SK-N-SH treated with all-trans-retinoic acid at 6 μM for 48 hours (cell line): ENCODE data around the gene ULBP3.

Source experiments
- ATAC-seq: fragments of 200-7000 bp; cut with Tn5 transposase; 3 replicates; pipeline ENCODE4 v1.9.1; 2020; ENCODE audit warnings: mild to moderate bottlenecking, moderate library complexity
- ARNTL ChIP-seq: fragments of 450-650 bp; formaldehyde crosslinking; IDR thresholded peaks from 2 replicates; pipeline ENCODE4 v1.5.0; 2020; ENCODE audit warnings: low read depth, mild to moderate bottlenecking, moderate library complexity, borderline replicate concordance
- BACH2 ChIP-seq: fragments of 250-450 bp; sonication (Bioruptor Pico); IDR thresholded peaks from 2 replicates; pipeline ENCODE4 v1.9.0; 2021; ENCODE audit warnings: mild to moderate bottlenecking, borderline replicate concordance
- CSDC2 ChIP-seq: fragments of 250-450 bp; sonication (Bioruptor Pico); IDR thresholded peaks from 2 replicates; pipeline ENCODE4 v1.5.0; 2020; ENCODE audit warnings: mild to moderate bottlenecking, moderate library complexity
- ESRRG ChIP-seq: fragments of 250-450 bp; sonication (Bioruptor Pico); IDR thresholded peaks from 2 replicates; pipeline ENCODE4 v1.6.1; 2021; ENCODE audit warnings: mild to moderate bottlenecking
- GLIS3 ChIP-seq: fragments of 250-450 bp; sonication (Bioruptor Pico); IDR thresholded peaks from 2 replicates; pipeline ENCODE4 v1.5.0; 2020; ENCODE audit warnings: mild to moderate bottlenecking, moderate library complexity
- ISL1 ChIP-seq: fragments of 250-450 bp; sonication (Bioruptor Pico); IDR thresholded peaks from 2 replicates; pipeline ENCODE4 v2.1.2; 2022; ENCODE audit warnings: mild to moderate bottlenecking, moderate library complexity
- OSR1 ChIP-seq: fragments of 250-450 bp; sonication (Bioruptor Pico); IDR thresholded peaks from 2 replicates; pipeline ENCODE4 v1.8.0; 2022; ENCODE audit warnings: moderate library complexity, mild to moderate bottlenecking, inconsistent platforms
- PPARA ChIP-seq: fragments of 250-450 bp; sonication (Bioruptor Pico); IDR thresholded peaks from 2 replicates; pipeline ENCODE4 v1.5.0; 2020; ENCODE audit warnings: mild to moderate bottlenecking, borderline replicate concordance
- RARB ChIP-seq: fragments of 250-450 bp; sonication (Bioruptor Pico); IDR thresholded peaks from 2 replicates; pipeline ENCODE4 v1.8.0; 2021; ENCODE audit warnings: mild to moderate bottlenecking, moderate library complexity
- SNAI2 ChIP-seq: fragments of 250-450 bp; sonication (Bioruptor Pico); IDR thresholded peaks from 2 replicates; pipeline ENCODE4 v1.5.0; 2020; ENCODE audit warnings: mild to moderate bottlenecking, moderate library complexity
- TCF4 ChIP-seq: fragments of 250-450 bp; sonication (Bioruptor Pico); IDR thresholded peaks from 2 replicates; pipeline ENCODE4 v1.8.0; 2021; ENCODE audit warnings: mild to moderate bottlenecking, moderate library complexity, borderline replicate concordance
- TOX ChIP-seq: fragments of 250-450 bp; sonication (Bioruptor Pico); IDR thresholded peaks from 2 replicates; pipeline ENCODE4 v1.8.0; 2021; ENCODE audit warnings: mild to moderate bottlenecking, moderate library complexity, borderline replicate concordance
- ZC3H10 ChIP-seq: fragments of 250-450 bp; sonication (Bioruptor Pico); IDR thresholded peaks from 2 replicates; pipeline ENCODE4 v1.5.1; 2021; ENCODE audit warnings: mild to moderate bottlenecking, moderate library complexity
- ZFP3 ChIP-seq: fragments of 250-450 bp; sonication (Bioruptor Pico); IDR thresholded peaks from 2 replicates; pipeline ENCODE4 v1.5.0; 2020; ENCODE audit warnings: mild to moderate bottlenecking, moderate library complexity
- ZFP30 ChIP-seq: fragments of 450-650 bp; formaldehyde crosslinking; IDR thresholded peaks from 2 replicates; pipeline ENCODE4 v1.5.0; 2022; ENCODE audit warnings: mild to moderate bottlenecking, moderate library complexity
- ZNF565 ChIP-seq: fragments of 450-650 bp; formaldehyde crosslinking; conservative IDR thresholded peaks from 2 replicates; pipeline ENCODE4 v1.5.0; 2020; ENCODE audit warnings: low read depth, mild to moderate bottlenecking, moderate library complexity
- ZNF70 ChIP-seq: fragments of 450-650 bp; formaldehyde crosslinking; IDR thresholded peaks from 2 replicates; pipeline ENCODE4 v1.5.0; 2020; ENCODE audit warnings: mild to moderate bottlenecking, moderate library complexity
- ZNF8 ChIP-seq: fragments of 450-650 bp; formaldehyde crosslinking; IDR thresholded peaks from 2 replicates; pipeline ENCODE4 v1.5.0; 2020; ENCODE audit warnings: mild to moderate bottlenecking, moderate library complexity
- TF ChIP-seq, protein P1 (sequence below): fragments of 250-450 bp; sonication (Bioruptor Pico); IDR thresholded peaks from 2 replicates; pipeline ENCODE4 v1.5.1; 2020; ENCODE audit warnings: low read depth, mild to moderate bottlenecking, moderate library complexity
- TF ChIP-seq, protein P2 (sequence below): fragments of 250-450 bp; sonication (Bioruptor Pico); IDR thresholded peaks from 2 replicates; pipeline ENCODE4 v1.8.0; 2020; ENCODE audit warnings: mild to moderate bottlenecking, moderate library complexity, borderline replicate concordance
- TF ChIP-seq, protein P3 (sequence below): fragments of 250-450 bp; sonication (Bioruptor Pico); IDR thresholded peaks from 2 replicates; pipeline ENCODE4 v1.5.0; 2020; ENCODE audit warnings: mild to moderate bottlenecking, moderate library complexity
- TF ChIP-seq, protein P4 (sequence below): fragments of 250-450 bp; sonication (Bioruptor Pico); IDR thresholded peaks from 2 replicates; pipeline ENCODE4 v1.8.0; 2021; ENCODE audit warnings: low read depth, mild to moderate bottlenecking, moderate library complexity, borderline replicate concordance
- TF ChIP-seq, protein P5 (sequence below): fragments of 250-450 bp; sonication (Bioruptor Pico); IDR thresholded peaks from 2 replicates; pipeline ENCODE4 v1.5.1; 2021; ENCODE audit warnings: mild to moderate bottlenecking, moderate library complexity

The ULBP3 gene

DNA sequence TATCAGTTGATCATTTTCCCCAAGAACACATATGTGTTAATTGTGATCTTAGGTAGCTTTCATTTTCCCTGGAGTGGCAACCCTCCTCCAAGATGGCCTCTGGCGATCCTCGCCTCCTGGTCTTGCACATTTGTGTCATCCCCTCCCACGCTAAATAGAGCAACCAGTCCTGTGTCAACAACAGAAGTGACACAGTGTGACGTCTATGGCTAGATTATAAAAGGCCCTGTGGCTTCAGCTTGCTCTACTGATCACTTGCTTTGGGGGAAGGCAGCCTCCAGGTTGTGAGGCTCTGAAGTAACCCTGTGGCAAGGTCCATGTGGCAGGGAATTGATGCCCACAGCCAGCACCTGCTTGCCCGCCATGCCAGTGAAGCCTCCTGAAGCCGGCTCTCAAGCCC is 43.3 kb upstream of the ULBP3 start (continued):
- TF ChIP-seq, protein P1, sequence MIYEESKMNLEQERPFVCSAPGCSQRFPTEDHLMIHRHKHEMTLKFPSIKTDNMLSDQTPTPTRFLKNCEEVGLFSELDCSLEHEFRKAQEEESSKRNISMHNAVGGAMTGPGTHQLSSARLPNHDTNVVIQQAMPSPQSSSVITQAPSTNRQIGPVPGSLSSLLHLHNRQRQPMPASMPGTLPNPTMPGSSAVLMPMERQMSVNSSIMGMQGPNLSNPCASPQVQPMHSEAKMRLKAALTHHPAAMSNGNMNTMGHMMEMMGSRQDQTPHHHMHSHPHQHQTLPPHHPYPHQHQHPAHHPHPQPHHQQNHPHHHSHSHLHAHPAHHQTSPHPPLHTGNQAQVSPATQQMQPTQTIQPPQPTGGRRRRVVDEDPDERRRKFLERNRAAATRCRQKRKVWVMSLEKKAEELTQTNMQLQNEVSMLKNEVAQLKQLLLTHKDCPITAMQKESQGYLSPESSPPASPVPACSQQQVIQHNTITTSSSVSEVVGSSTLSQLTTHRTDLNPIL (CRISPR knock-in tag): no peak
- TF ChIP-seq ZFP3 (CRISPR knock-in tag): no peak

DNA sequence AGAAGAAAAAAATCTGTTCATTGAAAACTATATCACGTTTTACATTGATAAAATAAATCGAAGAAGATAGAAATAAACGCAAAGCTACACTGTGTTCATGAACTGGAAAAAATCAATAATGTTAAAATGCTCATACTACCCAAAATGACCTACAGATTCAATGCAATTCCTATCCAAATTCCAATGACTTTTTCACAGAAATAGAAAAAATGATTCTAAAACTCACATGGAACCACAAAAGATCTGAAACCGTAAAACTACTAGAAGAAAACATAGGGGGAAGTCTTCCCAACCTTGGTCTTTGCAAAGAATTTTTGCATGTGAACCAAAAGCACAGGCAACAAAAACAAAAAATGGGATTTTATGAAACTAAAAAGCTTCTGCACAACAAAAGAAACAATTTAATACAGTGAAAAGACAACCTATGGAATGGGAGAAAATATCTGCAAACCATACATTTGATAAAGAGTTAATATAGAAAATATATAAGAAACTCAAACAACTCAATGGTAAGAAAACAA is 33.9 kb upstream of the ULBP3 start:
- TF ChIP-seq CSDC2 (CRISPR knock-in tag) (no peak), ESRRG (CRISPR knock-in tag) (no peak), PPARA (CRISPR knock-in tag) (no peak), OSR1 (CRISPR knock-in tag) (no peak), RARB (no peak), BACH2 (no peak), ISL1 (CRISPR knock-in tag) (no peak), TCF4 (CRISPR knock-in tag) (no peak), ZFP3 (CRISPR knock-in tag) (no peak), ZFP30 (CRISPR knock-in tag) (no peak), ZNF565 (CRISPR knock-in tag) (no peak), ZNF8 (CRISPR knock-in tag) (no peak), ZNF70 (CRISPR knock-in tag) (no peak), TOX (no peak), GLIS3 (CRISPR knock-in tag) (no peak), ZC3H10 (CRISPR knock-in tag) (no peak)
- TF ChIP-seq, protein P1 (CRISPR knock-in tag): no peak
- TF ChIP-seq, protein P2, sequence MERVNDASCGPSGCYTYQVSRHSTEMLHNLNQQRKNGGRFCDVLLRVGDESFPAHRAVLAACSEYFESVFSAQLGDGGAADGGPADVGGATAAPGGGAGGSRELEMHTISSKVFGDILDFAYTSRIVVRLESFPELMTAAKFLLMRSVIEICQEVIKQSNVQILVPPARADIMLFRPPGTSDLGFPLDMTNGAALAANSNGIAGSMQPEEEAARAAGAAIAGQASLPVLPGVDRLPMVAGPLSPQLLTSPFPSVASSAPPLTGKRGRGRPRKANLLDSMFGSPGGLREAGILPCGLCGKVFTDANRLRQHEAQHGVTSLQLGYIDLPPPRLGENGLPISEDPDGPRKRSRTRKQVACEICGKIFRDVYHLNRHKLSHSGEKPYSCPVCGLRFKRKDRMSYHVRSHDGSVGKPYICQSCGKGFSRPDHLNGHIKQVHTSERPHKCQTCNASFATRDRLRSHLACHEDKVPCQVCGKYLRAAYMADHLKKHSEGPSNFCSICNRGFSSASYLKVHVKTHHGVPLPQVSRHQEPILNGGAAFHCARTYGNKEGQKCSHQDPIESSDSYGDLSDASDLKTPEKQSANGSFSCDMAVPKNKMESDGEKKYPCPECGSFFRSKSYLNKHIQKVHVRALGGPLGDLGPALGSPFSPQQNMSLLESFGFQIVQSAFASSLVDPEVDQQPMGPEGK (CRISPR knock-in tag): no peak
- TF ChIP-seq, protein P3, sequence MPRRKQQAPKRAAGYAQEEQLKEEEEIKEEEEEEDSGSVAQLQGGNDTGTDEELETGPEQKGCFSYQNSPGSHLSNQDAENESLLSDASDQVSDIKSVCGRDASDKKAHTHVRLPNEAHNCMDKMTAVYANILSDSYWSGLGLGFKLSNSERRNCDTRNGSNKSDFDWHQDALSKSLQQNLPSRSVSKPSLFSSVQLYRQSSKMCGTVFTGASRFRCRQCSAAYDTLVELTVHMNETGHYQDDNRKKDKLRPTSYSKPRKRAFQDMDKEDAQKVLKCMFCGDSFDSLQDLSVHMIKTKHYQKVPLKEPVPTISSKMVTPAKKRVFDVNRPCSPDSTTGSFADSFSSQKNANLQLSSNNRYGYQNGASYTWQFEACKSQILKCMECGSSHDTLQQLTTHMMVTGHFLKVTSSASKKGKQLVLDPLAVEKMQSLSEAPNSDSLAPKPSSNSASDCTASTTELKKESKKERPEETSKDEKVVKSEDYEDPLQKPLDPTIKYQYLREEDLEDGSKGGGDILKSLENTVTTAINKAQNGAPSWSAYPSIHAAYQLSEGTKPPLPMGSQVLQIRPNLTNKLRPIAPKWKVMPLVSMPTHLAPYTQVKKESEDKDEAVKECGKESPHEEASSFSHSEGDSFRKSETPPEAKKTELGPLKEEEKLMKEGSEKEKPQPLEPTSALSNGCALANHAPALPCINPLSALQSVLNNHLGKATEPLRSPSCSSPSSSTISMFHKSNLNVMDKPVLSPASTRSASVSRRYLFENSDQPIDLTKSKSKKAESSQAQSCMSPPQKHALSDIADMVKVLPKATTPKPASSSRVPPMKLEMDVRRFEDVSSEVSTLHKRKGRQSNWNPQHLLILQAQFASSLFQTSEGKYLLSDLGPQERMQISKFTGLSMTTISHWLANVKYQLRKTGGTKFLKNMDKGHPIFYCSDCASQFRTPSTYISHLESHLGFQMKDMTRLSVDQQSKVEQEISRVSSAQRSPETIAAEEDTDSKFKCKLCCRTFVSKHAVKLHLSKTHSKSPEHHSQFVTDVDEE (CRISPR knock-in tag): no peak
- TF ChIP-seq, protein P4, sequence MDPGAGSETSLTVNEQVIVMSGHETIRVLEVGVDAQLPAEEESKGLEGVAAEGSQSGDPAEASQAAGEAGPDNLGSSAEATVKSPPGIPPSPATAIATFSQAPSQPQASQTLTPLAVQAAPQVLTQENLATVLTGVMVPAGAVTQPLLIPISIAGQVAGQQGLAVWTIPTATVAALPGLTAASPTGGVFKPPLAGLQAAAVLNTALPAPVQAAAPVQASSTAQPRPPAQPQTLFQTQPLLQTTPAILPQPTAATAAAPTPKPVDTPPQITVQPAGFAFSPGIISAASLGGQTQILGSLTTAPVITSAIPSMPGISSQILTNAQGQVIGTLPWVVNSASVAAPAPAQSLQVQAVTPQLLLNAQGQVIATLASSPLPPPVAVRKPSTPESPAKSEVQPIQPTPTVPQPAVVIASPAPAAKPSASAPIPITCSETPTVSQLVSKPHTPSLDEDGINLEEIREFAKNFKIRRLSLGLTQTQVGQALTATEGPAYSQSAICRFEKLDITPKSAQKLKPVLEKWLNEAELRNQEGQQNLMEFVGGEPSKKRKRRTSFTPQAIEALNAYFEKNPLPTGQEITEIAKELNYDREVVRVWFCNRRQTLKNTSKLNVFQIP (CRISPR knock-in tag): no peak
- no peak for ATAC-seq

DNA sequence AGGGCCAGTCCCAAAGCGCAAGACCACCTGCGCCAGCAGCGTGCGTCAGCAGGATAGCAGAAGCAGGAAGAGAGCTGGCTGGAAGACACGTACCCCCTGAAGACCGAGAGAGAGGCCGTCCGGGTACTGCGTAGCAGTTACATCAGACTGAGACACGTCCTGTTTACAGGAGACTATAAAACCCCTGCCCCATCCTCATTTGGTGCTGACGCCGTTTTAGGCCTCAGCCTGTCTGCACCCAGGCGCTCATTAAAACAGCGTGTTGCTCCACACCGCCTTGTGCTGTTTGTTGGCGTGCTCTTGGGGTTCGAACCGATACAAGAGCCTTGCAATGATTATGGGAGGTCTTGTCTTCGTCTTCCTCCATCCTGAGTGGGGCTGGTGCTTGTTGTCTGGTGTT is 31.8 kb upstream of the ULBP3 start:
- ATAC-seq: no peak
- TF ChIP-seq ZNF565 (CRISPR knock-in tag) (no peak), ZFP3 (CRISPR knock-in tag) (no peak), TOX (no peak), OSR1 (CRISPR knock-in tag) (no peak), SNAI2 (CRISPR knock-in tag) (no peak), TCF4 (CRISPR knock-in tag) (no peak), ZC3H10 (CRISPR knock-in tag) (no peak), ARNTL (CRISPR knock-in tag) (no peak), GLIS3 (CRISPR knock-in tag) (no peak), ZNF70 (CRISPR knock-in tag) (no peak)
- TF ChIP-seq, protein P5, sequence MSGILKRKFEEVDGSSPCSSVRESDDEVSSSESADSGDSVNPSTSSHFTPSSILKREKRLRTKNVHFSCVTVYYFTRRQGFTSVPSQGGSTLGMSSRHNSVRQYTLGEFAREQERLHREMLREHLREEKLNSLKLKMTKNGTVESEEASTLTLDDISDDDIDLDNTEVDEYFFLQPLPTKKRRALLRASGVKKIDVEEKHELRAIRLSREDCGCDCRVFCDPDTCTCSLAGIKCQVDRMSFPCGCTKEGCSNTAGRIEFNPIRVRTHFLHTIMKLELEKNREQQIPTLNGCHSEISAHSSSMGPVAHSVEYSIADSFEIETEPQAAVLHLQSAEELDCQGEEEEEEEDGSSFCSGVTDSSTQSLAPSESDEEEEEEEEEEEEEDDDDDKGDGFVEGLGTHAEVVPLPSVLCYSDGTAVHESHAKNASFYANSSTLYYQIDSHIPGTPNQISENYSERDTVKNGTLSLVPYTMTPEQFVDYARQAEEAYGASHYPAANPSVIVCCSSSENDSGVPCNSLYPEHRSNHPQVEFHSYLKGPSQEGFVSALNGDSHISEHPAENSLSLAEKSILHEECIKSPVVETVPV: no peak
- TF ChIP-seq, protein P3 (CRISPR knock-in tag): no peak
- TF ChIP-seq, protein P4 (CRISPR knock-in tag): no peak
